ENCODE results near the gene ADAM22.

DNA sequence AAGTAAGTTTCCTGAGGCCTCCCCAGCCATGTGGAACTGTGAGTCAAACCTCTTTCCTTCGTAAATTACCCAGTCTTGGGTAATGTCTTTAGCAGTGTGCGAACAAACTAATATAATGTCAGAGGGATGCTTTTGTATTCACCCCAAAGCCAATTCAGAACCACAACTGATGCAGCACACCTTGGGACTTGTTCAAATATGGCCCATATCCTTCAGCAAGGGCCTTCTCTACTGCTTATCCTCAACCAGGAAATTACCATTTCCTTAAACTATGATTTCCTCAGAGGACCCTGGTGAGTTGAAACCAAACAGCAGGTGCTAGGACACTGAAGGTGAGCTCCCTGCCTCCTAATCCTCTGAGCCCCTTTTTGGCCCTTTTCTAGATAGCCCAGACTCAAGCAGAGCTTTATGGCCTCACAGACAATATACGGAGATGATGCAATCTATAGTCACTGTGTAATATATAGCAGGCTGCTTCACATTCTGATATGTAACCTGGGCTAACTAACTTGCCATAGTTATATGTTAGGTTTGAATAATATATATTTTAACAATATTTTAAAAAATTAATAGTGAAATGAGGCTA, 270.6 kb downstream of the ADAM22 start:
- TF ChIP-seq, protein P1, sequence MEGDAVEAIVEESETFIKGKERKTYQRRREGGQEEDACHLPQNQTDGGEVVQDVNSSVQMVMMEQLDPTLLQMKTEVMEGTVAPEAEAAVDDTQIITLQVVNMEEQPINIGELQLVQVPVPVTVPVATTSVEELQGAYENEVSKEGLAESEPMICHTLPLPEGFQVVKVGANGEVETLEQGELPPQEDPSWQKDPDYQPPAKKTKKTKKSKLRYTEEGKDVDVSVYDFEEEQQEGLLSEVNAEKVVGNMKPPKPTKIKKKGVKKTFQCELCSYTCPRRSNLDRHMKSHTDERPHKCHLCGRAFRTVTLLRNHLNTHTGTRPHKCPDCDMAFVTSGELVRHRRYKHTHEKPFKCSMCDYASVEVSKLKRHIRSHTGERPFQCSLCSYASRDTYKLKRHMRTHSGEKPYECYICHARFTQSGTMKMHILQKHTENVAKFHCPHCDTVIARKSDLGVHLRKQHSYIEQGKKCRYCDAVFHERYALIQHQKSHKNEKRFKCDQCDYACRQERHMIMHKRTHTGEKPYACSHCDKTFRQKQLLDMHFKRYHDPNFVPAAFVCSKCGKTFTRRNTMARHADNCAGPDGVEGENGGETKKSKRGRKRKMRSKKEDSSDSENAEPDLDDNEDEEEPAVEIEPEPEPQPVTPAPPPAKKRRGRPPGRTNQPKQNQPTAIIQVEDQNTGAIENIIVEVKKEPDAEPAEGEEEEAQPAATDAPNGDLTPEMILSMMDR (IDR thresholded peaks at IDR 0.05; ENCODE audit: low read depth, low read length), result no peak
- no peak for TF ChIP-seq EZH2phosphoT487 (IDR thresholded peaks at IDR 0.05; ENCODE audit: low read depth)

Measured in OCI-LY3 (cell line).